LNCaP clone FGC (cell line): ENCODE results near the gene PTPRJ.

ENCODE experiments used
- DNase-seq: peaks from one replicate; pipeline ENCODE4 v3.0.0-alpha.2; 2011; ENCODE audit warnings: low read depth
- H3K4me3 ChIP-seq: 2 replicates; pipeline ENCODE4 v1.5.1; 2011; ENCODE audit warnings: mild to moderate bottlenecking, low read depth, low read length, control low read depth
- TF ChIP-seq, protein P1 (sequence below): IDR thresholded peaks from 2 replicates; pipeline ENCODE4 v1.5.1; 2012; ENCODE audit warnings: mild to moderate bottlenecking; ENCODE audit not compliant: control insufficient read depth, insufficient read depth; ENCODE audit errors: extremely low read depth

Gene PTPRJ

DNA sequence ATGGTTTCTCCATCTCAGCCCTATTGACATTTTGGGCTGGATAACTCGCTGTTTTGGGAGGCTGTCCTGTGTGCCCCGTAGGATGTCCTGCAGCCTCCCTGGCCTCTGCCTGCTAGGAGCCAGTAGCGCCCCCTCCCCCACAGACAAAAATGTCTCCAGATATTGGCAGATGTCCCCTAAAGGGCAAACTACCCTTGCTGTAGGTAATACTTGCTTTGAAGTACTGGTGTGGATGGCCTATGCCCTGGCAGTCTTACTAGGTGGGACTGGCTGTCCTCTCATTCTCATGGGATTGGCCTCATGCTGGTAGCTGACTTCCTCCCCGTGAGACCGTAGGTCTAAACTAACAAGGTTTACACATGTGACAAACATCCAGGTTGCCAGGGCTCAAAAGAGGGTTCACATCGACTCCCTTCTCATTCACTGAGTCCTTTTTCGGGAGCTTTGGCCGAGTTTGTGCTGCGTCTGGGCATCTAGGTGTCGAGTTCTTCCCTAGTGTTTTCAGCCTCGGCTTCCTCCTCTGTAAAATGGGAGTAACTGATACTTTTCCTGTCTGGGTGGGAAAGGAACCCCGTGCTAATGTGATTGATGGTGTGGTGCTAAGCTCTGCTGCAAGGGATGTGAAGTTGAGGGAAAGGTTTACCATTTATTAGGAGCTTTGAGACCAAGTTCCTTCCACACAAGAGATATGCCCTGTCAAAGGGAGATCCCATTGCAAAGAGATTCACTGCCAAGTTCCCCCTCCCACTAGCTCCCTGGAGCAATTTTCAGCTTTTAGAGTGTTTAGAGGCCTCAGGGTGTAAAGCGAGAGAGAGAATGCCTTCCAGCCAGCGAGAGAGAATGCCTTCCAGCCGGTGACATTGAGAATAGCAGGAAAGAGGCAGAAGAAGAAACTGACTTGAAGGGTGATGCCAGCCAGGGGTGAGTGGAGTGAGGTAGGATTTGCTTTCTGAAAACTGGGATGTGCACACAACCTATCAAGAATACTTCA, 17.0 kb downstream of the PTPRJ start:
- TF ChIP-seq, protein P1, sequence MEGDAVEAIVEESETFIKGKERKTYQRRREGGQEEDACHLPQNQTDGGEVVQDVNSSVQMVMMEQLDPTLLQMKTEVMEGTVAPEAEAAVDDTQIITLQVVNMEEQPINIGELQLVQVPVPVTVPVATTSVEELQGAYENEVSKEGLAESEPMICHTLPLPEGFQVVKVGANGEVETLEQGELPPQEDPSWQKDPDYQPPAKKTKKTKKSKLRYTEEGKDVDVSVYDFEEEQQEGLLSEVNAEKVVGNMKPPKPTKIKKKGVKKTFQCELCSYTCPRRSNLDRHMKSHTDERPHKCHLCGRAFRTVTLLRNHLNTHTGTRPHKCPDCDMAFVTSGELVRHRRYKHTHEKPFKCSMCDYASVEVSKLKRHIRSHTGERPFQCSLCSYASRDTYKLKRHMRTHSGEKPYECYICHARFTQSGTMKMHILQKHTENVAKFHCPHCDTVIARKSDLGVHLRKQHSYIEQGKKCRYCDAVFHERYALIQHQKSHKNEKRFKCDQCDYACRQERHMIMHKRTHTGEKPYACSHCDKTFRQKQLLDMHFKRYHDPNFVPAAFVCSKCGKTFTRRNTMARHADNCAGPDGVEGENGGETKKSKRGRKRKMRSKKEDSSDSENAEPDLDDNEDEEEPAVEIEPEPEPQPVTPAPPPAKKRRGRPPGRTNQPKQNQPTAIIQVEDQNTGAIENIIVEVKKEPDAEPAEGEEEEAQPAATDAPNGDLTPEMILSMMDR: no peak
- no peak for DNase-seq
- no peak overlapping the region for H3K4me3 ChIP-seq

DNA sequence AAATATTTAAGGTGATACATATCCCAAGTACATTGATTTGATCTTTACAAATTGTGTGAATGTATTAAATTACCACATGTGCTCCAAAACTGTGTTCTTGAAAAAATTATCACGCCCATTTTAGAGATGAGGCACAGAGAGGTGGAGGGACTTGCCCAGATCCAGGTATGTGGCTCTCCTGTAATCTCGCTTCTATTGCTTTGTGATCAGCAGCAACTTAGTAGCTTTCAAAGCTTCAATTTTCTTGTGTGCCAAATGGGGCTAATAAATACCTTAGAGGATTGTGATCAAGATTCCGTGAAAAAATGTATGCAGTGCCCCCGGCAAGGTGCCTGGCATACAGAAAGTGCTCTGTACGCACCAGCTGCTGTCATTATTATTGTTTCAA, 18.0 kb downstream of the PTPRJ start:
- DNase-seq: no peak
- TF ChIP-seq, protein P1: no peak
- H3K4me3 ChIP-seq: no peak overlapping the region

DNA sequence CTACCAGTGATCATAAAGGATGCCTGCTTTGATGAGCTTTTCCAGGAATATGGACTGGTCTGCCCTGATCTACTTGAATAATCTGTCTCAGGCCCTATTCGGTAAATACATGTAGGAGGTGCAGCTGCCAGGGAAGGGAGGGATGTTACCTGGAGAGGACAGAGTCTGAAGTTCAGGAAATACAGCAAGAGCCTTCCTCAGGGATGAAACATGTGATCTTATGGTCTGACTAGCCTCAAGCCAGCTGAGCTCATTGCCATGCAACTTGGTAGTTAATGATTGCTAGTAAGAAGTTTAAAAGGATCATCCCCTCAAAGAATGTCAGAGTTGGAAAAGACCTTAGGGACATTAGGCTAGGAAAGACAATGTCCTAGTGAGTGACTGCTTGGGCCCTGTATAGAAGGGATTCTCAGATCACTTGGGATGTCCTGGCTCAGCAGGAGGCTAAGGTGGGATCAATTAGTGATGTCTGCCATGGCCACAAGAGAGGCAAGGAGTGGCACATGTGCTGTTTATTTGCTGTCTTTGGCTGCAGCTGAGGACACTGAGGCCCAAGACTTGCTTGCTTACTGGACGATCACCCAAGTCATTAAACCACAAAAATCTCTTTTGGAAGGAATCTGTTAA, 18.5 kb downstream of the PTPRJ start:
- DNase-seq: peak; percentile 70
- no peak overlapping the region for H3K4me3 ChIP-seq
- TF ChIP-seq, protein P1: no peak

DNA sequence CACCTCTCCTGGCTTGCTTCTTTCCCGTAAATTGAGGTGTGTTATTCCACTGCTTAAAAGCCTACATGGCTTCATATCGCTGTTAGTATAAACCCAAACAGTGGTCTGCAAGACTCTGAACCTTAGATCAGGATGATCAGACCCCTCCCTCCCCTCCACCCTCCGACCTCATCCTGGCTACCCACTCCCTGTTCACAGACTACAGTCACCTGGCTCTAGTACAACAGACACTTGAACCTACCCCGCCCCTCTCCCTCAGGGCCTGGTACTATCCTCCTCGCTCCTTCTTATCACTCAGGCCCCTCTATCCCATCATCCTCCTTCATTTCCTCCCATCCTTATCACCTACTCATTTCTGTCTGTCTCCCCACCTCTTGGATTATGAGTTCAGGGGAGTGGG, 20.1 kb downstream of the PTPRJ start:
- no peak for DNase-seq
- TF ChIP-seq, protein P1: no peak
- no peak overlapping the region for H3K4me3 ChIP-seq

DNA sequence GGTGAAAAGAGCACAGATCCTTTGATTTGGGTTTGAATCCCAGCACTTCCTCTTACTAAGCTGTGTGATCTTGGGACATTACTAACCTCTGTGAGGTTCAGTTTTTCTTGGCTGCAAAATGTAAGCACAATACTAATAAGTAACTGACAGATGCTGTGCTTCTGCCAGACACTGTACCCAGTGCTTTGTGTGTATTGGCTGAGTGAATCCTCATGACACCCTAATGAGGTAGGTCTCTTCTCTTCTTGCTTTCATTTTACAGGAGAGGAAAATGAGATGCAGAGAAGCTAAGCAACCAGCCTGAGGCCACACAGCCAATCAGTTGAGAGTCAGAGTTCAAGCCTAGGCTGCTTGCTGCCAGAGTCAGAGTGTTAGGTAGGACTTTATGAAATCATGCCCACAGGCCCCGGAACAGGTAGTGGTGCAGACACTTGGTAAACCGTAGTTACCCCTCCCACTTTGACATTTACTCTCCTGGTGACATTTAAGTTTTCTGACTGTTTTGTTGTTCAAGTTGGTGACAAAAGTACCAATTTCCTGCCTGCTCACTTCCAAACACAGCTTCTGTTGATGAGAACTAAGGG, 21.2 kb downstream of the PTPRJ start:
- DNase-seq: peak; percentile 93
- TF ChIP-seq, protein P1: no peak
- no peak overlapping the region for H3K4me3 ChIP-seq

DNA sequence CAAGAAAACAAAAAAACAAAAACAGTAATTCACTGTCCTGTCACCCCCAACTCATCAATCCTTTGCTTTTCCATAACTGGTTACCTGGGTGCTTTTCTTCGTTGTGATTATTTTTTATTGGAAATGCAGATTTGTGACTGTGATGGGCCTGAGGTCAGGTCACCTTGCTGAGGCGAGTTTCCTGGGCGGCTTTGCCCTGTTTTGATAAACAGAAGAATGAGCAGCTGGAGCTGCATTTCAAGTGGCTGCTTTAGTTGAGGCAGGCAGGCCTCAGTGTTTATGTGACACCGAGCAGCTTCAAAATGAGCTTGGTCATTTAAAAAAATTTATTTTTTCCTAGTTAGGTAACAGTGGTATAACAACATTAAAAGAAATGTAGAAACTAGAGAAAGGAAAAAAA, 22.2 kb downstream of the PTPRJ start:
- no peak overlapping the region for H3K4me3 ChIP-seq
- TF ChIP-seq, protein P1: no peak
- no peak for DNase-seq
